Measurements from ENCODE around the gene RHO. TPM values are rescaled to one million over a fixed set of nuclear protein-coding genes. Genes with fewer than 3 reads are reported as not detected.

The RHO gene
- total and polyA plus RNA-seq, 2 experiments from 2014 or later, result not detected

DNA sequence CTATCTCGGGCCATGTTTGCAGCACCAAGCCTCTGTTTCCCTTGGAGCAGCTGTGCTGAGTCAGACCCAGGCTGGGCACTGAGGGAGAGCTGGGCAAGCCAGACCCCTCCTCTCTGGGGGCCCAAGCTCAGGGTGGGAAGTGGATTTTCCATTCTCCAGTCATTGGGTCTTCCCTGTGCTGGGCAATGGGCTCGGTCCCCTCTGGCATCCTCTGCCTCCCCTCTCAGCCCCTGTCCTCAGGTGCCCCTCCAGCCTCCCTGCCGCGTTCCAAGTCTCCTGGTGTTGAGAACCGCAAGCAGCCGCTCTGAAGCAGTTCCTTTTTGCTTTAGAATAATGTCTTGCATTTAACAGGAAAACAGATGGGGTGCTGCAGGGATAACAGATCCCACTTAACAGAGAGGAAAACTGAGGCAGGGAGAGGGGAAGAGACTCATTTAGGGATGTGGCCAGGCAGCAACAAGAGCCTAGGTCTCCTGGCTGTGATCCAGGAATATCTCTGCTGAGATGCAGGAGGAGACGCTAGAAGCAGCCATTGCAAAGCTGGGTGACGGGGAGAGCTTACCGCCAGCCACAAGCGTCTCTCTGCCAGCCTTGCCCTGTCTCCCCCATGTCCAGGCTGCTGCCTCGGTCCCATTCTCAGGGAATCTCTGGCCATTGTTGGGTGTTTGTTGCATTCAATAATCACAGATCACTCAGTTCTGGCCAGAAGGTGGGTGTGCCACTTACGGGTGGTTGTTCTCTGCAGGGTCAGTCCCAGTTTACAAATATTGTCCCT lies 1.2 kb downstream of the RHO start:
- Histone ChIP-seq H3K27ac (no peak overlapping the region), H3K36me3 (no peaks in the 10 kb centered on the region), H3K27me3 (no peaks in the 10 kb centered on the region), H3K9me3 (ENCODE audit: low read depth) (no peaks in the 10 kb centered on the region), H3K4me1 (ENCODE audit: low read depth) (no peaks in the 10 kb centered on the region), H3K4me3 (no peak overlapping the region)
- TF ChIP-seq, protein P1, sequence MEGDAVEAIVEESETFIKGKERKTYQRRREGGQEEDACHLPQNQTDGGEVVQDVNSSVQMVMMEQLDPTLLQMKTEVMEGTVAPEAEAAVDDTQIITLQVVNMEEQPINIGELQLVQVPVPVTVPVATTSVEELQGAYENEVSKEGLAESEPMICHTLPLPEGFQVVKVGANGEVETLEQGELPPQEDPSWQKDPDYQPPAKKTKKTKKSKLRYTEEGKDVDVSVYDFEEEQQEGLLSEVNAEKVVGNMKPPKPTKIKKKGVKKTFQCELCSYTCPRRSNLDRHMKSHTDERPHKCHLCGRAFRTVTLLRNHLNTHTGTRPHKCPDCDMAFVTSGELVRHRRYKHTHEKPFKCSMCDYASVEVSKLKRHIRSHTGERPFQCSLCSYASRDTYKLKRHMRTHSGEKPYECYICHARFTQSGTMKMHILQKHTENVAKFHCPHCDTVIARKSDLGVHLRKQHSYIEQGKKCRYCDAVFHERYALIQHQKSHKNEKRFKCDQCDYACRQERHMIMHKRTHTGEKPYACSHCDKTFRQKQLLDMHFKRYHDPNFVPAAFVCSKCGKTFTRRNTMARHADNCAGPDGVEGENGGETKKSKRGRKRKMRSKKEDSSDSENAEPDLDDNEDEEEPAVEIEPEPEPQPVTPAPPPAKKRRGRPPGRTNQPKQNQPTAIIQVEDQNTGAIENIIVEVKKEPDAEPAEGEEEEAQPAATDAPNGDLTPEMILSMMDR (IDR thresholded peaks at IDR 0.05; ENCODE audit: low read depth, low read length), result no peak
- peak in 1 of 2 donors; percentile 31 for DNase-seq (ENCODE audit: low read depth in 1 of 2, low spot score in 1 of 2)

DNA sequence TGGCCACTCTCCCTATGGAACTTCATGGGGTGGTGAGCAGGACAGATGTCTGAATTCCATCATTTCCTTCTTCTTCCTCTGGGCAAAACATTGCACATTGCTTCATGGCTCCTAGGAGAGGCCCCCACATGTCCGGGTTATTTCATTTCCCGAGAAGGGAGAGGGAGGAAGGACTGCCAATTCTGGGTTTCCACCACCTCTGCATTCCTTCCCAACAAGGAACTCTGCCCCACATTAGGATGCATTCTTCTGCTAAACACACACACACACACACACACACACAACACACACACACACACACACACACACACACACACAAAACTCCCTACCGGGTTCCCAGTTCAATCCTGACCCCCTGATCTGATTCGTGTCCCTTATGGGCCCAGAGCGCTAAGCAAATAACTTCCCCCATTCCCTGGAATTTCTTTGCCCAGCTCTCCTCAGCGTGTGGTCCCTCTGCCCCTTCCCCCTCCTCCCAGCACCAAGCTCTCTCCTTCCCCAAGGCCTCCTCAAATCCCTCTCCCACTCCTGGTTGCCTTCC lies 1.9 kb downstream of the RHO start:
- Histone ChIP-seq H3K9me3 (ENCODE audit: low read depth) (no peaks in the 10 kb centered on the region), H3K27ac (no peak overlapping the region), H3K27me3 (no peaks in the 10 kb centered on the region), H3K4me1 (ENCODE audit: low read depth) (no peaks in the 10 kb centered on the region), H3K36me3 (no peaks in the 10 kb centered on the region), H3K4me3 (no peak overlapping the region)
- TF ChIP-seq, protein P1 (IDR thresholded peaks at IDR 0.05; ENCODE audit: low read depth, low read length), result no peak
- peak; percentile 18 to 95 for DNase-seq (ENCODE audit: low read depth in 1 of 2, low spot score in 1 of 2)

DNA sequence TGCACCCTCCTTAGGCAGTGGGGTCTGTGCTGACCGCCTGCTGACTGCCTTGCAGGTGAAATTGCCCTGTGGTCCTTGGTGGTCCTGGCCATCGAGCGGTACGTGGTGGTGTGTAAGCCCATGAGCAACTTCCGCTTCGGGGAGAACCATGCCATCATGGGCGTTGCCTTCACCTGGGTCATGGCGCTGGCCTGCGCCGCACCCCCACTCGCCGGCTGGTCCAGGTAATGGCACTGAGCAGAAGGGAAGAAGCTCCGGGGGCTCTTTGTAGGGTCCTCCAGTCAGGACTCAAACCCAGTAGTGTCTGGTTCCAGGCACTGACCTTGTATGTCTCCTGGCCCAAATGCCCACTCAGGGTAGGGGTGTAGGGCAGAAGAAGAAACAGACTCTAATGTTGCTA lies 2.4 kb downstream of the RHO start:
- TF ChIP-seq, protein P1 (IDR thresholded peaks at IDR 0.05; ENCODE audit: low read depth, low read length), result no peak
- no peaks in the 10 kb centered on the region for H3K27me3 ChIP-seq
- no peak overlapping the region for H3K27ac ChIP-seq
- H3K9me3 ChIP-seq (ENCODE audit: low read depth), result no peaks in the 10 kb centered on the region
- H3K4me3 ChIP-seq, result no peak overlapping the region
- H3K36me3 ChIP-seq, result no peaks in the 10 kb centered on the region
- H3K4me1 ChIP-seq (ENCODE audit: low read depth), result no peaks in the 10 kb centered on the region
- DNase-seq (ENCODE audit: low read depth in 1 of 2, low spot score in 1 of 2), result no peak

DNA sequence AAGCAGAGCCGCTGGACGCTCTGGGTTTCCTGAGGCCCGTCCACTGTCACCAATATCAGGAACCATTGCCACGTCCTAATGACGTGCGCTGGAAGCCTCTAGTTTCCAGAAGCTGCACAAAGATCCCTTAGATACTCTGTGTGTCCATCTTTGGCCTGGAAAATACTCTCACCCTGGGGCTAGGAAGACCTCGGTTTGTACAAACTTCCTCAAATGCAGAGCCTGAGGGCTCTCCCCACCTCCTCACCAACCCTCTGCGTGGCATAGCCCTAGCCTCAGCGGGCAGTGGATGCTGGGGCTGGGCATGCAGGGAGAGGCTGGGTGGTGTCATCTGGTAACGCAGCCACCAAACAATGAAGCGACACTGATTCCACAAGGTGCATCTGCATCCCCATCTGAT lies 3.3 kb downstream of the RHO start:
- Histone ChIP-seq H3K9me3 (ENCODE audit: low read depth) (no peaks in the 10 kb centered on the region), H3K36me3 (no peaks in the 10 kb centered on the region), H3K4me1 (ENCODE audit: low read depth) (no peaks in the 10 kb centered on the region), H3K27me3 (no peaks in the 10 kb centered on the region), H3K4me3 (no peak overlapping the region), H3K27ac (no peak overlapping the region)
- no peak for DNase-seq (ENCODE audit: low read depth in 1 of 2, low spot score in 1 of 2)
- TF ChIP-seq, protein P1 (IDR thresholded peaks at IDR 0.05; ENCODE audit: low read depth, low read length), result no peak

DNA sequence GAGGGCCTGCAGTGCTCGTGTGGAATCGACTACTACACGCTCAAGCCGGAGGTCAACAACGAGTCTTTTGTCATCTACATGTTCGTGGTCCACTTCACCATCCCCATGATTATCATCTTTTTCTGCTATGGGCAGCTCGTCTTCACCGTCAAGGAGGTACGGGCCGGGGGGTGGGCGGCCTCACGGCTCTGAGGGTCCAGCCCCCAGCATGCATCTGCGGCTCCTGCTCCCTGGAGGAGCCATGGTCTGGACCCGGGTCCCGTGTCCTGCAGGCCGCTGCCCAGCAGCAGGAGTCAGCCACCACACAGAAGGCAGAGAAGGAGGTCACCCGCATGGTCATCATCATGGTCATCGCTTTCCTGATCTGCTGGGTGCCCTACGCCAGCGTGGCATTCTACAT lies 3.8 kb downstream of the RHO start:
- H3K9me3 ChIP-seq (ENCODE audit: low read depth), result no peaks in the 10 kb centered on the region
- no peaks in the 10 kb centered on the region for H3K4me1 ChIP-seq (ENCODE audit: low read depth)
- no peaks in the 10 kb centered on the region for H3K27me3 ChIP-seq
- H3K27ac ChIP-seq, result no peak overlapping the region
- TF ChIP-seq, protein P1 (IDR thresholded peaks at IDR 0.05; ENCODE audit: low read depth, low read length), result no peak
- no peaks in the 10 kb centered on the region for H3K36me3 ChIP-seq
- H3K4me3 ChIP-seq, result no peak overlapping the region
- no peak for DNase-seq (ENCODE audit: low read depth in 1 of 2, low spot score in 1 of 2)

Data from cardiac muscle cell (in vitro differentiated cells and primary cell).